HG03378 (cell line): ENCODE data around the gene PNPLA4.

Experiments
- ATAC-seq: cut with Tn5 transposase; IDR thresholded peaks from one replicate; pipeline ENCODE4 v1.9.1; 2021; ENCODE audit warnings: mild to moderate bottlenecking, moderate library complexity; ENCODE audit not compliant: unreplicated experiment

PNPLA4 gene

GRCh38 chrX:7872042-7872441 is 55.2 kb downstream of the PNPLA4 start:
- ATAC-seq = no peak

DNA sequence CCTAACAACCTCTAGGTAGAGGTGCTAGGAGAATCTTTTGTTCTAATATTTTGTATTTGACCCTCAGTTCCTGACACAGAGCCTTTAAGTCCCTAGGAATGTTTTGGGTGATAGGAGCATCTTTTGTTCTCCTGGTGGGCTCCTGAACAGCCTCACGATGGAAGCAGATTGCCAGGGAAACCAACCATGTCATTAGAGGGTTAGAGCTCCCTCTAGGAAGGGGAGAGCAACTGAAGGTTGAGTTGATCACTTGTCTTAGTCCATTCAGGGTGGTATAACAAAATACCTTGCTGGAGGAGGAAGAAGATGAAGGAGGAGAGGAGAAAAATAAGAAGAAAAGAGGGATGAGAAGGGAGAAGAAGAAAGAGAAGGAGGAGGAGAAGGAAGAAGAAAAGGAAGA is 75.0 kb downstream of the PNPLA4 start:
- no peak for ATAC-seq
